Left ventricle myocardium inferior (tissue), 1 donor: ENCODE measurements around the gene PRAMEF27. TPM values are rescaled to one million over a fixed set of nuclear protein-coding genes. Genes with fewer than 3 reads are reported as not detected.
"Not testable (repeated sequence)": the region's sequence is repeated elsewhere in the genome, so short reads cannot be mapped to it uniquely, and the experiment has no call there.

Experiments used
- DNase-seq: peaks from one replicate; pipeline ENCODE4 v3.0.0-alpha.2; 2020
- H3K27ac ChIP-seq: fragments of 200-600 bp; replicated peaks from 2 replicates; pipeline ENCODE4 v1.8.0; 2021
- H3K27me3 ChIP-seq: fragments of 200-600 bp; 2 replicates; pipeline ENCODE4 v1.8.0; 2021; ENCODE audit warnings: low read depth
- H3K36me3 ChIP-seq: fragments of 200-600 bp; 2 replicates; pipeline ENCODE4 v1.8.0; 2021
- H3K4me1 ChIP-seq: fragments of 200-600 bp; 2 replicates; pipeline ENCODE4 v1.8.0; 2021
- H3K4me3 ChIP-seq: fragments of 200-600 bp; 2 replicates; pipeline ENCODE4 v1.8.0; 2021; ENCODE audit warnings: mild to moderate bottlenecking, moderate library complexity
- H3K9me3 ChIP-seq: fragments of 200-600 bp; replicated peaks from 2 replicates; pipeline ENCODE4 v1.8.0; 2021
- intact Hi-C: fragments of 100-400 bp; cut with micrococcal nuclease; formaldehyde crosslinking; loops from one replicate; pipeline ENCODE4 v1.11.0; 2022
- long read RNA-seq: library from polyadenylated mRNA; unstranded; transcript quantifications from one replicate; pipeline ENCODE4 v2.0.0, GENCODE V29; 2021
- total RNA-seq: library from RNA; stranded (reverse); fragmentation: NEBNext Ultra II Directional; extraction: Animal tissue kit (Norgen Biotek cat#: 25700); gene quantifications from one replicate; pipeline ENCODE4 v1.2.1, GENCODE V29; 2021
- donor health status: DM: no; HTN: yes; CAD: no; lungs with severe emphysema.

PRAMEF27 gene
- total RNA-seq: not detected
- long read RNA-seq: 0 reads

DNA sequence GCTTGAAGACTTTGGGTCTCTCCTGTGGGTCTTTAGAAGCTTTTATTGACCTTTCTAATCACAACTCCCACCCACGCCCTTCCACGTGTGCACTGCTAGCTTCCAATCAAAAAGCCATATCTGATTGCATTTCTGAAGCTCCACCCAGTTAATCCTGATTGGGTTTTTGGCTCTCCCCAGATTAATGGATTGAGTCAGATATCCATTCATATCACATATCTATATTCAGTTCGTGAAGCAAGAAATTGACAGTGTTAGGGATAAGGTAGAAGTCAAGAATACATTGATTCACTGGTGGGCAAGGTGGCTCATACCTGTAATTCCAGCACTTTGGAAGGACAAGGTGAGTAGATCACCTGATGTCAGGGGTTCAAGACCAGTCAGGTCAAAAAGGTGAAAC, at the start of gene PRAMEF27:
TSS of gene PRAMEF27 (minus strand) at position 101 of the 400 bp plus-strand sequence. CDS start 2,916 bp downstream, outside the sequence.
- H3K27ac ChIP-seq, H3K4me1 ChIP-seq, H3K9me3 ChIP-seq, H3K4me3 ChIP-seq, H3K36me3 ChIP-seq, DNase-seq, intact Hi-C loops, H3K27me3 ChIP-seq: not testable (repeated sequence)

DNA sequence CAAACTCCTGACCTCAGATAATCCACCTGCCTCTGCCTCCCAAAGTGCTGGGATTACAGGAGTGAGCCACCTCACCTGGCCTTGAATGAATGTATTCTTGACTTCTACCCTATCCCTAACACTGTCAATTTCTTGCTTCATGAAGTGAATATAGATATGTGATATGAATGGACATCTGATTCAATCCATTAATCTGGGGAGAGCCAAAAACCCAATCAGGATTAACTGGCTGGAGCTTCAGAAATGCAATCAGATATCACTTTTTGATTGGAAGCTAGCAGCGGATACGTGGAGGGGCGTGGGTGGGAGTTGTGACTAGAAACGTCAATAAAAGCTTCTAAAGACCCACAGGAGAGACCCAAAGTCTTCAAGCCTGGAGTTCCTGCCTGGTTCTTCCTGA, 14.1 kb upstream of the PRAMEF27 start, which contains the start of gene PRAMEF25:
TSS of gene PRAMEF25 (plus strand) at position 301 of the 400 bp plus-strand sequence. CDS start 2,920 bp downstream, outside the sequence.
- DNase-seq, H3K9me3 ChIP-seq, H3K36me3 ChIP-seq, intact Hi-C loops, H3K27me3 ChIP-seq, H3K4me1 ChIP-seq, H3K27ac ChIP-seq, H3K4me3 ChIP-seq: not testable (repeated sequence)

DNA sequence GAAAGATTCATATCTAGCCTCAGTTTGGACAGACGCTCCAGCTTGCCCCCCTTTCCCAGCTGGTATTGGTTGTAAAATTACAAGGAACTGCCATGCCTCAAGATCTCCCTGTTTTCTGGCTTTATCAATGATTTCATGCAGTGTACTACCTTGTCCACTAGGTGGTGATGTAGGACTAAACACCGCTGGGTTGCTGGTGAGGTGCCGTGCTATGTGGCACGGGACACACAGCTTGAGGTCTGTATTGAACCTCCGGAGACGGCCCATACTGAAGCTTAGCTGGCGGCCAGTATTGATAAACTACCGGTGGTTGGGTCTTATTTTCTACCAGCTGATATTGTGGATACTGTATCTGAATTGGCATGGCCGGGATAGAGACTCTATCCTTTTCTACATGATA, 36.5 kb downstream of the PRAMEF27 start:
- H3K4me1 ChIP-seq, H3K36me3 ChIP-seq, H3K9me3 ChIP-seq, H3K4me3 ChIP-seq, DNase-seq, intact Hi-C loops, H3K27me3 ChIP-seq, H3K27ac ChIP-seq: not testable (repeated sequence)

DNA sequence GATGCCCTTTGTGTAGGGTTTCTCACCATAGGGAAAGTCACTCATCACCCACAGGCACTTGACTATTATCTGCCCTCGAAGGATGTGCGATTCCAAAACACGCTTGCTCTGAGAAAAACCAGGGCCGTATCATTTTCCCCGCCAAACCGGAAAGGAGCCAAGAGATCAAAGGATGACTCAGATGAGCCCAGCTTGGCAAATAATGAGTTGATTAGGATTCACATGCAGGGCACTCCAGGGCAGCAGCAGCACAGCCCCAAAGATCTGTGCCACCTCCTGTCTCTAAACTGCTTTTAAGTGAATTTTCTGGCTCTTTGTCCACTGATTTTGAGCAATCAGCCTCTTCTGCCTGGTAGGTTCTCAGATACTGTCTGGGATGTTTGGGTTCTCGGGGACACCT, 44.4 kb downstream of the PRAMEF27 start:
- H3K4me1 ChIP-seq, H3K27ac ChIP-seq, H3K36me3 ChIP-seq, H3K27me3 ChIP-seq, DNase-seq, intact Hi-C loops, H3K4me3 ChIP-seq, H3K9me3 ChIP-seq: not testable (repeated sequence)

DNA sequence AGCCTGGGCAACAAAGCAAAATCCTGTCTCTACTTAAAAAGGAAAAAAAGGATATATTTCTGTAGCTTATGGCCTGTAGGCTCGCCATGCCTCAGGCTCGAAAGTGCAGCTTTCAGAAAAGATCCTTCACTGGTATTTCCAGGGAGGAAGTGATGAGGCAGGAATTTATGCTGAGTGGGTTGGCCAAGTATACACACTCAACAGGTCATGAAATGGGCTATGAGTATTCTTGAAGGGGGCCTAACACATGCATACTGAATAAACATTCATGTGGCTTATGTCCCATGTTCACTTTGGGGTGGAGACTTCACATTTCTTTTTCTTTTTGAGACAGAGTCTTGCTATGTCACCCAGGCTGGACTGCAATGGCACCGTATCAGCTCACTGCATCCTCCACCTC, 47.0 kb downstream of the PRAMEF27 start:
- H3K36me3 ChIP-seq, H3K27me3 ChIP-seq, H3K4me3 ChIP-seq, intact Hi-C loops, H3K4me1 ChIP-seq, H3K9me3 ChIP-seq, H3K27ac ChIP-seq, DNase-seq: not testable (repeated sequence)

DNA sequence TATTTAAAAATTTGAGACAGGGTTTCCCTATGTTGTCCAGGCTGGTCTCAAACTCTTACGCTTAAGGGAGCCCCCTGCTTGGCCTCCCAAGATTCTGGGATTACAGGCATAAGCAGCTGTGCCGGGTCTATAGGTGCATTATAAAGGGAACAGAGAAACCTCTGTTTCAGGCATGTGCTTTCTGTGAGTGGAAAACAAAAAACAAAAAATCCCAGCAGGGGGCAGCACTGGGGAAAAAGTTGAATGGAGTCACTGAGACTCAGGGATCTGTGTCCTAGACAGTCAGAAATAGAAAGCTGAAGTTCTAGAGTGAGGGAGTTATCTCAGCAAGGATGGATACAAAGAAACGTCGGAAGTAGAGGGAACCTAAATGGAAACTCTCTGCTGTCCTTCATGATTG, 50.6 kb downstream of the PRAMEF27 start:
- H3K27ac ChIP-seq, H3K36me3 ChIP-seq, H3K4me3 ChIP-seq, H3K27me3 ChIP-seq, H3K9me3 ChIP-seq, DNase-seq, H3K4me1 ChIP-seq, intact Hi-C loops: not testable (repeated sequence)

Other genes starting within 250 kb of the PRAMEF27 start
- gene PRAMEF11, start 225.2 kb downstream of the PRAMEF27 start, total RNA-seq: not detected
- gene HNRNPCL1, start 207.9 kb downstream of the PRAMEF27 start, total RNA-seq: not detected
- gene PRAMEF2, start 199.5 kb downstream of the PRAMEF27 start, total RNA-seq: not detected
- not detected for gene PRAMEF4, start 170.4 kb downstream of the PRAMEF27 start, total RNA-seq
- gene PRAMEF10, start 158.3 kb downstream of the PRAMEF27 start, total RNA-seq: not detected
- gene PRAMEF7, start 140.0 kb downstream of the PRAMEF27 start, total RNA-seq: not detected
- gene PRAMEF6, start 109.0 kb downstream of the PRAMEF27 start, total RNA-seq: not detected
- gene HNRNPCL3, start 4.2 kb upstream of the PRAMEF27 start, total RNA-seq: not detected
- gene PRAMEF25, start 14.2 kb upstream of the PRAMEF27 start, total RNA-seq: not detected
- not detected for gene HNRNPCL2, start 60.3 kb upstream of the PRAMEF27 start, total RNA-seq
- not detected for gene PRAMEF26, start 99.4 kb upstream of the PRAMEF27 start, total RNA-seq
- not detected for gene HNRNPCL4, start 109.1 kb upstream of the PRAMEF27 start, total RNA-seq
- not detected for gene PRAMEF9, start 115.3 kb upstream of the PRAMEF27 start, total RNA-seq
- gene PRAMEF13, start 144.8 kb upstream of the PRAMEF27 start, total RNA-seq: not detected
- gene PRAMEF18, start 169.6 kb upstream of the PRAMEF27 start, total RNA-seq: not detected
- gene PRAMEF5, start 197.6 kb upstream of the PRAMEF27 start, total RNA-seq: not detected
- gene PRAMEF8, start 228.6 kb upstream of the PRAMEF27 start, total RNA-seq: not detected
- gene PRAMEF33, start 247.0 kb upstream of the PRAMEF27 start, total RNA-seq: not detected